ENCODE results near the gene DGKQ.

Gene DGKQ

DNA sequence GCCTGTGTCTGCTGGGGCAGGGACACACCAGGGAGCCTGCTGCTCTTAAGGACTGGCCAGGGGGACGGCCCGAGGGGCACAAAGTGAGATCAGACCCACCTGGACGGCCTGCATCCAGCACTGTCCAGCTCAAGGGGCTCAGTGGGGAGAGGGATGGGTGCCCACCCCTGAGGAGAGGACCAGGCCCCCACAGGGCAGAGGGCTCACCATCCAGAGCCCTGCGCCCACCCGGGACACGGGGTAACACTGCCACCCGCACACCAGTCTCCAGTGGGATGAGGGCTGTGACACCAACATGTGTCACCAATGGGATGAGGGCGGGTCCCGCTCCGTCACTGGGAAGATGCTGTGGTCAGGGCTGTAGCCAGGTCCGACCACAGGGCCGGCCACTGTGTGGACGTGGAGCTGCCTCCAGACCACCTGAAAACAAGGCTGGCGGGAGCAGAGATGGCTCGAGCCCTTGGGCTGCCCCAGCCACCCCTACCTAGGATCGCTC is 13.2 kb downstream of the DGKQ start:
- no peak for DNase-seq

DNA sequence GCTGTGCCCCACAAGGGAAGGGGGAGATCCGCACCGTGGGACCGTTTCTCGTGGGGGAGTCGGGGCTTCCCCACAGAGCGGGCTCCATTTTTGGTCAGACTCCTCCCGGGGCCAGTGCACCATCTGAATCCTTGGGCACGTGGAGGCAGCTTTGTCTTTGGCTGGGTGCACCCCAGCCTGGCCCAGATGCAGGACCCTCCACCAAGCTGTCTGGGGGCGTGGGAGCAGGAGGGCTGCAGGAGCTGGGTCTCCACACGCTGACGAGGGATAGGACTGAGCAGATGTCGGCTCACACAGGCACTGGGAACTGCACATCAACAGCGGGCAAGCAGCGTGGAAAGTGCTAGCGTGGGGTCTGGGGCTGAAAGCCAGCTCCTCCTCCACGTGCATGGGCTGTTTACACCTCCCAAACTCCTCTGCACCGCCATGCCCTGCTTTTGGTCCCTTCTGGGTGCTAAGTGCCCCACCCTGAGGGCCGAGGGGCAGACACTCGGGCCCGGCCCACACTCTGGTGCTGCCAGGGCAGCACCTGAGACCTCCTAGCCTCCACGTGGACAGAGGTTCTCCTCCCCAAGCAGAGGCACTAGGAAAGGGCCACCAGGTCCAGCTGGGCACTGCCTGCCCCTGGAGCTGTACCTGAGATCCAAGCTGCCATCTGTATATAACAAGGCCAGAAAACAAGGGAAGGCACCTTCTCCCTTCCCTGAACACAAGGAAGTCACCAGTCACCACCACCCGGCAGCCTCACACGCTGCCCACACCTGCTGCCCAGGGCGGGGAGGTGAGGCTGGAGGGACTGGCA is 13.8 kb downstream of the DGKQ start:
- no peak for DNase-seq

DNA sequence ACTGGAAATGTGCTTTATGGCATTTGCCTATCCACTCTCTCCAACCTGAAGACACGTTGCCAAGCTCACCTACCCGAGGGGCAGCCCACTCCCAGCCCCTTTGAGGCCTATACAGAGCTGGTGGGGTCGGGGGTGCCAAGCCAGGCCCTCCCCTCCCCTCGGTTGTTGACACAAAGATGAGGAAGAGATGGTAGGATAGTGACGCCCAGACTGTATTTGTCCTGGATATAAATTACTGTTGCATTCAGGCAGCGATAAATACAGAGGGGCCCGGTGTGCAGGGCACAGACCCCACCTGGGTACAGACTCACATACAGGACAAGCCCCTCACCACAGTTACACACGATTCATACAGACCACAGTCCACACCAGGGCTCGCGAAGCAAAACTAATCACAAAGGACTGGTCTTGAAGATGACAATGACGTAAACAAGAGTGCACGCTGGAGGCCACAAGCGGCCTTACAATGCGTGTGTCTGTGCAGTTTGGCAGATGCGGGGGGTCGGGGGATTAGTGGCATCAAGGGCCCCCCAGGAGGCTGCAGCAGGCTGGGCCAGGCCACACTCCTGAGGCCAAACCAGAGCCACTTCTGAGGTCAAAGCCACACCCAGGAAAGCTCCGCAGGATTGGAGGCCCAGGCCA is 14.6 kb downstream of the DGKQ start:
- no peak for DNase-seq

DNA sequence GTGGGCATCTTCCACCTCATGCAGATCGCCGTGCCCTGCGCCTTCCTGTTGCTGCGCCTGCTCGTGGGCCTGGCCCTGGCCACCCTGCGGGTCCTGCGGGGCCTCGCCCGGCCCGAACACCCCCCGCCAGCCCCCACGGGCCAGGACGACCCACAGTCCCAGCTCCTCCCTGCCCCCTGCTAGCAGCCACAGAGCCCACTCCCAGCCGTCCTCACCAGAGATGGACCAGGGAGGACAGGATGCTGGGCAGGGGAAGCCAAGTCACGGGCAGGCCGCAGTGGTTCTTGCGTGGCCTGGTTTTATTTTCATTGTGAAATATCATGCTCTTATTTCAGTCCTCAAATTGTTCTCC is 15.1 kb downstream of the DGKQ start:
- DNase-seq: no peak

DNA sequence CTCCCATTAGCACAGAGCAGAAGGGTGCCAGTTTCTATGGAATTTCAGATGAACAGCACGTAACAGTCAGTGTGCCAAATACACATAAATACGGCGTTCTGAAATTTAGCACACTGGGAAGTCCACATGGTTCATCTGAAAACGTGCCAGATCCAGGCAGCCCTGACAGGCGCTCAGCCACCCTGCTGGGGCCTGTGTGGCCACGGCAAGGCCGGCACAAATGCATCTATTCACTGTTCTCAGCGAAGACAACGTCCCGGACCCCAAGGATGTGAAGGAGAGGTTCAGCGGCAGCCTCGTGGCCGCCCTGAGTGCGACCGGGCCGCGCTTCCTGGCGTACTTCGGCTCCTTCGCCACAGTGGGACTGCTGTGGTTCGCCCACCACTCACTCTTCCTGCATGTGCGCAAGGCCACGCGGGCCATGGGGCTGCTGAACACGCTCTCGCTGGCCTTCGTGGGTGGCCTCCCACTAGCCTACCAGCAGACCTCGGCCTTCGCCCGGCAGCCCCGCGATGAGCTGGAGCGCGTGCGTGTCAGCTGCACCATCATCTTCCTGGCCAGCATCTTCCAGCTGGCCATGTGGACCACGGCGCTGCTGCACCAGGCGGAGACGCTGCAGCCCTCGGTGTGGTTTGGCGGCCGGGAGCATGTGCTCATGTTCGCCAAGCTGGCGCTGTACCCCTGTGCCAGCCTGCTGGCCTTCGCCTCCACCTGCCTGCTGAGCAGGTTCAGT is 15.6 kb downstream of the DGKQ start:
- no peak for DNase-seq

DNA sequence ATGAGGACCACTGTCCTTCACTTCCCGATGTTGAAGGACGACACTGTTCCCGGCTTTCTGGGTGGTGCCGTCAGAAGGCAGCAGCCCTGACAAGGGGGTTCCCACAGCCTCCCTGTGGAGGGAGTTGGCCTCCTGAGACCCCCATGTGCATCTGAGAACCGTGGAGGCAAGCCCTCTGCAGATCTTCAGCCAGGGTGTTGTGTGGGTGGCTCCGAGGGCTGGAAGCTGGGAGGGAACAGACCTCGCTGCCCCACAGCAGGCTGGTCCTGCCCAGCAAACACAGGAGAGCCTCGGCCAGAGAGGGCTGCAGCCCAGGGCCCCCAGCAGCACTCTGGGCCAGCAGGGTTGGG is 16.2 kb downstream of the DGKQ start:
- DNase-seq: no peak

DNA sequence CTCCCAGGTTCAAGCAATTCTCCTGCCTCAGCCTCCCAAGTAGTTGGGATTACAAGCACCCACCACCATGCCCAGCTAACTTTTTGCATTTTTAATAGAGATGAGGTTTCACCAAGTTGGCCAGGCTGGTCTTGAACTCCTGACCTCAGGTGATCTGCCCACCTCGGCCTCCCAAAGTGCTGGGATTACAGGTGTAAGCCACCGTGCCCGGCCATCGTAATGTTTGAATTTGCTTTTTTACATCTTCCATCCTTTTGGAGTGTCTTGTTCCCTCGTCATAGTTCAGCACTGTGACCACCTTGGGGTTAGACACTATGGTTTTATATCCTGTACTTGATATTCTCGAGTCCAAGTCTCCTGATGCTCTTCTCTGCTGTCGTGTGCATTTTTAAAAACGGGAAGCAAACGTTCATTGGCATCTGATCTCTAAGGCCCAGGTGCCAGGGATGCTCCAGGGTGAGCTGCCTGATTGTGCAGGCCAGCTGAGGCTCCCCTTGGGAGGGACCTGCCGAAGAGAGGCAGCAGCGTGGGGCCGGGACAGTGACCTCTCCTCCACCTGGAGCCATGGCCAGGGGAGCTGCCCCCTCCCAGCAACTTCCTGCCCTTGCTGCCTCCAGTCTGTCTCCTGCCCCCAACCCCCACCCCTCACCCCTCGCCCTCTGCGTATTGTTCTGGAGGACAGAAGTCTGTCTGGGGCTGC is 16.7 kb downstream of the DGKQ start:
- no peak for DNase-seq

DNA sequence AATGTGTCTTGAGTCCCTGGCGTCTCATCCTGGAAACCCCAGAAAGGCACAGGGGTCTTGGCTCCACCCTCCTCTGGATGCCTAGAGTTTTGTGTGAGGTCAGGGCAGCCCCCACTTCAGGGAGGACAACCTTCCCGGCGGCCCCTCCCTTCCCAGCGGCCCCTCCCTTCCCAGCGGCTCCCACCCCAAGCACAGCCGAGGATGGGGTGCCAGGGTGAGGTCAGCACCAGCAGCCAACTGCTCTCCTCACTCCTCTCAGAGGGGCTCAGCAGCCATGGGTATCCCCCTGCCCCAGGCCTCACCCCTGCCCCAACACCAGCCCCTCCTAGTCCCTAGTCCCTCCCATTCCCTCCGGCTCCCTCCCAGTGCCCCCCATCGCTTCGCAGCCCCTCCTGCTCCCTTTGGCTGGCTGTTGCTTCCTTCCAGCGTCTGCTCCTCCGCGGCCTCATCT is 17.4 kb downstream of the DGKQ start:
- DNase-seq: no peak

DNA sequence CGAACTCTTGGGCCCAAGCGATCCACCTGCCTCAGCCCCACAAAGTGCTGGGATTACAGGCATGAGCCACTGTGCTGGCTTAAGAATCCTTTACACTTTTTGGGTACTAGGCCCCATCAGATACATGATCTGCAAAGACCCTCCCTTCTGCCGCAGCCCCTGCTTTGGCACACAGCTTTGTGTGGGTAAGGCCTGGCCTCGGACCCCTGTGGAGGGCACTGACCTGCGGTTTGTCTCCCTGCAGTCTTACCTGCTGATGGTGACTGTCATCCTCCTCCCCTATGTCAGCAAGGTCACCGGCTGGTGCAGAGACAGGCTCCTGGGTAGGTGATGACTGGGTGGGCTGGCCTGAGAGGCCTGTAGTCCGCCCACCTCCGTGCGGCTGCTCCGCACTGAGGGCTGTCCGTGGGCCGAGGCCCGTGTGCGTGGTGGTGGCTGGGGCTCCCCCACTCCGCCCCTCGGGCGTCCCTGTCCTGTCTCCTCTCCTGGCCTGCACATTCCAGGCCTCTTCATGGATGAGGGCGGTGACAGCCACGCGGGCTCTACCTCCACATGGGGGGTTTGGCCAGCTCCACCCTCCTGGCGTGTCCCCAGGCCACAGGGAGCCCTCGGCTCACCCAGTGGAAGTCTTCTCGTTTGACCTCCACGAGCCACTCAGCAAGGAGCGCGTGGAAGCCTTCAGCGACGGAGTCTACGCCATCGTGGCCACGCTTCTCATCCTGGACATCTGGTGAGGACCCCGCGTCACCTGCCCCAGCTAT is 18.0 kb downstream of the DGKQ start:
- DNase-seq: no peak

DNA sequence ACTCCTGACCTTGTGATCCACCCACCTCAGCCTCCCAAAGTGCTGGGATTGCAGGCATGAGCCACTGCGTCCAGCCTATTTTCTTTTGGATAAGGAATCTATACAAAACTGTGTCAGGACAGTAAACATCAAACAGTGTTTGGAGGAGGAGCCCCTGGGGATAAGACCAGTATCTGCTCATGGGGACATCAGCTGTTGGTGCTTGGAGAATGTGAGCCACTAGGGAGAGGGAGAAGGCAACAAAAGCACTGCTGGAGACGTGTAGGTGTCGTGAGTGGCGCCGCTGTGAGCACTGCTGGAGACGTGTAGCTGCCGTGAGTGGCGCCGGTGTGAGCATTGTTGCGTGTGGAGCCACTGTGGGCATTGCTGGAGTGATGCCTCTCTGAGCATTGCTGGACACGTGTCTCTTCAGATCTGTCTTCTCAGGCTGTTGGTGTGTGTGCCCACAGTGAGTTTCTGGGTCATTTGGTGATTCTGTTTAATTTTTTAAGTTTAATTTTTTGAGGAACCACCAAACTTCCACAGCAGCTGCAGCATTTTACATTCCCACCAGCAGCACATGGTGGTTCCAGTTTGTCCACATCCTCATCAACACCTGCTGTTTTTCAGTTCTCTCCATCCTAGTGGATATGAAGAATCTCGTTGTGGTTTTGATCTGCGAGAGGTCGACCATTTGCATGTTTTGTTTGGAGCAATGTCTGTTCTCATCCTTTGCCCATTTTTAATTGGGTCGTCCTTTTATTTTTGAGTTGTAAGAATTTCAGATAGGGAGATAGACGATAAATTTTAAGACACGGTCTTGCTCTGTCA is 19.0 kb downstream of the DGKQ start:
- DNase-seq: no peak

DNA sequence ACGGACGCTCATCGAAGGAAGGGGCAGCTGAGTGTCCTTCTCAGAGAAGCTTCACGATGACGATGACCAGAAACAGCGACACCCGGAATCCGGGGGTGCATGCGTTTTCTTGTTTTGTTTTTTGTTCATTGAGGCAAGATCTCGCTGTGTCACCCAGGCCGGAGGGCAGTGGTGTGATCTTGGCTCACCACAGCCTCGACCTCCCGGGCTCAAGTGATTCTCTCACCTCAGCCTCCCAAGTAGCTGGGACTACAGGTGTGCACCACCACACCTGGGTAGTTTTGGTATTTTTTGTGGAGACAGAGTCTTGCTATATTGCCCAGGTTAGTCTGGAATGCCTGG is 19.8 kb downstream of the DGKQ start:
- no peak for DNase-seq

DNA sequence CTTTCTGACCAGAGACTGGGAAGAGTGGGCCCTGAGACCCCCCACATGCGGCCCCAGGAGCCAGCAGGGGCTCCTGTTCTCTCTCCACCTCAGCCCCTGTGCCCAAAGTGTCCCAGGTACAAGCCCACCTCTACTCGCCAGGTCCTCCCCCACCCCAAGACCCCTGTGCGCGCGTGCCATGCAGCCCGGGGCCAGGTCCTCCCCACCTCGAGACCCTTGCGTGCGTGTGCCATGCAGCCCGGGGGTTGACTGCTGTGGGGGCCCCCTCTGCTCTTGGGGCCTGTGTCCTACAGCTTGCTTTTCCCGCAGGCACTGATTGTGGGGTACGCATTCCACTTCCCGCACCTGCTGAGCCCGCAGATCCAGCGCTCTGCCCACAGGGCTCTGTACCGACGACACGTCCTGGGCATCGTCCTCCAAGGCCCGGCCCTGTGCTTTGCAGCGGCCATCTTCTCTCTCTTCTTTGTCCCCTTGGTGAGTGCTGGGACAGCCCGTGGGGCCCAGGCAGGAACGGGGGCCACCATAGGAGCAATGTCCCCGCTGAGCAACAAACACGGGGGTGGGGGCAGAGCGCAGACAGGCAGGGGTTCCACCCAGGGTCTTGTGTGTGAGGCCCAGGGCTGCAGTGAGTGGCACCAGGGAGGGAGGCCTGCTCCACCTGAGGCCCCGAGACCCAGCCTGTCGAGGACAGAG is 20.3 kb downstream of the DGKQ start:
- DNase-seq: no peak

DNA sequence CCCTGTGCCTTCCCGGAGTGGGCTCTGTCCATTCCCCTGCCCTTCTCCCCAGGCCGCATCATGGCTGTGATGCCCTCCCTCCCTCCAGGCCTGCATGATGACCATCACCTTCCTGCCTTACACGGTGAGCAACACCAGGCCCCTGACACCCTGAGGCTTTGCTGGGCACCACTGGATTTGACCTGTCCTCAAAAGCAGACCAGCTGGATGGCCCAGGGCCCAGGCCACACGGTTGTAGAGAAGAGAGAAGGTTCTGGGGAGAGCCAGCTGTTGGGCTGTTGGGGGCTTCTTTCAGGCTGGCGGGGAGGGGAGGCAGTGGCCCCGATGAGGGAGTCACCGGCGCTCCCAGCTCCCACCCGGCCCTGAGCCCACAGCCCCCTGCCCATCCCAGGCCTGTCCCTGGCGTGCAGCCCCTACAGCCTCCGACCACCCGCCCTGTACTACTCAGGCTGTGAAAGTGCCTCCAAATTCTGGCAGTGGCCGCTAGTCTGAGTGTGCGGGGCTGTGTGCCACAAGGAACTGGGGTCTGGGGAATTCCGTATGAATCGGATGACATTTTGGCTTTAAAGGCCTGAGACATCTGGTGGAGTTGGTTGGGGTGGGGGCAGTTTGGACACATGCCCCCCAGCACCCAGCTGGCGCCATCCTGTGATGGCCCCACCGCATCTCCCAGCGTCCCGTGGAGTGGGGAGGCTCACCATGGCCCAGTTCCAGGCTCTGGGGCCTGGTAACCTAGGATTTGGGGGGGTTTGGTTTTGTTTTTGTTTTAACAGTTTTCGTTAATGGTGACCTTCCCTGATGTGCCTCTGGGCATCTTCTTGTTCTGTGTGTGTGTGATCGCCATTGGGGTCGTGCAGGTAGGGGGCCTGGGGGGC is 21.5 kb downstream of the DGKQ start:
- no peak for DNase-seq

DNA sequence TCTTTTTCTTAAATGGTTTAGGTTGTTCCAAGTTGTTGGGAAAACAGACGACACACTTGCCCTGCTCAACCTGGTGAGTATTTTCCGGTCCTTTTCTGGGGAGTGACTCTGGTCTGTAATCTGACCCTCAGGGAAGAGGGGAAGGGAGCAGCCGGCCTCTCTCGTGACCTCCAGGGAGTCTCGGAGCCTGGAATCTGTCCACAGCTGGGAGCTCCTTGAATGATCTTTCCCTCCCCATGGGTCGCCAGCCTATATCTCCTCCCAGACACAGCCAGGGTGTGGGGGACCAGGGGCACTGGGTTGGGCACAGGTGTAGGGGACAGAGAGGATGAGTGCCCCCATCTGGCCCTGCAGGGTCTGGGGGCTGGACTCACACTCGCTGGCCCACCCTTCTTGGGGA is 22.2 kb downstream of the DGKQ start:
- DNase-seq: no peak

DNA sequence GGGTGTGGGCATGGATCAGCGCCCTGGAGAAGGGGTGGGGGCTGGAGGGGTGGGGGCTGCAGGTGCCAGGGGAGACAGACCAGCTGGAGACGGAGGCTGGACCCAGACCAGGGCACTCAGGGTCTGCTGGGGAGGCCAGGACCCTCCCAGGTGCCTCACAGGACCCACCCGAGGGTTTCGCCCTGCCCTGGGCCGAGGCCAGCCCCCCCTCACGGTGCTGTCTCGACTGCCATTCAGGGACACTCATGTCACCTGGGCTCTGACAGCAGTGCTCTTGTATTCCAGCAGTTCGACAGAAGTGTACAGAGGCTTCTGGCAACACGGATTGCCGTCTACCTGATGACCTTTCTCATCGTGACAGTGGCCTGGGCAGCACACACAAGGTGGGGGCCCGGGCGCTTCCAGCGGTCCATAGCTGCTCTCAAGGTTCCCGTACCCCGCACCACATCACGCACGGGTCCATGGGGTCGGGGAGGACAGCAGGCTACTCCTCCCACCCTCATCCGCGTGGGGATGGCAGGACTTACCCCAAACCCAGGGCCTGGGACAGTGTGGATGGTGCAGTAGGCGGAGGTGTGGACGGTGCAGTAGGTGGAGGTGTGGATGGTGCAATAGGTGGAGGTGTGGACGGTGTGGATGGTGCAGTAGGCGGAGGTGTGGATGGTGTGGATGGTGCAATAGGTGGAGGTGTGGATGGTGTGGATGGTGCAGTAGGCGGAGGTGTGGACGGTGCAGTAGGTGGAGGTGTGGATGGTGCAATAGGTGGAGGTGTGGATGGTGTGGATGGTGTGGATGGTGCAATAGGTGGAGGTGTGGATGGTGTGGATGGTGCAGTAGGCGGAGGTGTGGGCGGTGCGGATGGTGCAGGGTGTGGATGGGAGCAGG is 23.0 kb downstream of the DGKQ start:
- DNase-seq: no peak

DNA sequence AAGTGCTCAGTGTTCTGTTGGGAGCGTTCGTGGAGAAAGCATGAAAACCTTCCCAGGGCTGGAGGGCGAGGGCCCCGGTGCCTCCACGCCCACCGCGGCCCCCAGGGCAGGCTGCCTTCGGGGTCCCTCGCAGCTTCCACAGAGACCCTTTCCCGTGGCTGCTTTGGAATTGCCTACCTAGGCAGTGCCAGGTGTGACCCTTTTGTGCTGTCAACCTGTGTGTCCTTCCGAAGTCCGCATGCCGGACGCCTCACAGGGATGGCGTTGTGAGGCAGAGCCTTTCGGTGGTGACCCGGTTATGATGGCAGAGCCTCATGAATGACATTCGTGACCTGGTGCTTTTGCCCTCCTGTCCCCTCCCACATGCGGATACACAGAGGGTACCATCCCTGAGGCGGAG is 23.7 kb downstream of the DGKQ start:
- no peak for DNase-seq

DNA sequence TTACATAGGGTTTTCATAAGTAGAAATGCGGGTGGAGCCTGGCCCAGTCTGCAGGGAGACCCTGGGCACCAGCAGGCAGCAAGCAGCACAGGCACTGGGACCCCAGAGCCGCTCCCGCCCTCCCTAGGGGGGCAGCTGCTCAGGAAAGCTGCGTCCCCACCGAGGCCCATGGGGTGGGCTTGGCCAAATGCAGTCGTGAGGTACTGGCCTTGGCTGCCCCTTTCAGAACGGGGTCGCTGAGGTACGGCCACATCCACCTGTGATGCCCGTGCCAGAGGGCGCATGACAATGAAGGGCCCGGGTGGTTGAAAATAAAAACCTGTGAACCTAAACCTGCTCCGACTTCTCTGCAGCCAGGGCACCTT is 24.5 kb downstream of the DGKQ start:
- no peak for DNase-seq

DNA sequence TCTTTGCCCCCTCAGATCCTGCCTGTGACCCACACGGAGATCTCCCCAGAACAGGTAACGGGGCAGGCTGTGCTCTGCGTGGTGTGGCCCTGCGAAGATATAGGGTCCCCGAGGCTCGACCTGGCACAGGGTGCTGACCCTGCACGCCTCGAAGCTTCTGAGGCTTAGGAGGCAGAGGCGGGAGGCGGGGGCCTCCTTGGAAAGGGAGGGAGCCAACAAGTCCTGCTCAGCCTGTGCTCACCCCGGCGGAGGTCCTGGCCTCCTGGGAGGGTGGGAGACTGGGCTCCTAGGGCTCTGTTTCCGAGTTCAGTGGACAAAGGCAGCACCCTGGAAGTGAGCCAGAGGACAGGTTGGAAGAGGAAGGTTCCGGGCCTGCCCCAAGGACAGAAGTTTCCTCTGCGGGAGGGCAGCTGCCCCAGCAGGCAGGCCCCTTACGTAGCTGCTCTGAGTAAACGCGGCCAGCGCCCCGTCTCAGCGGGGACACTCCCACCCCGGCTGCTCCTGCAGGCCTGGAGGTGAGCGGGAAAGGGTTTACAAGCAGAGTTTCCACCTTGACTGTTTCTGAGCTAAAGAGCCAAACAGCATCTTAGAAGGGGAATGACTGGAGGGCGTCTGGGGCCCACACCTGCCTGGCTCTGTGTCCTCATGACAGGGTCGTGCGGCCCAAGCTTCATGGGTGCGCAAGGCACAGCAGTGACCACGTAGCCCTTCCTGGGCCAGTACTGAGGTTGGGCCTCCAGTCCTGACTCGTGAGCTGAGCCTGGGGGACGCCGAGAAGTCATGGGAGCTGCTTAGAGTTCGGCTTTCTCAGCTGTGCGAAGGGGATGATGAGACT is 25.1 kb downstream of the DGKQ start:
- no peak for DNase-seq
